ENCODE results near the gene PCNT.

DNA sequence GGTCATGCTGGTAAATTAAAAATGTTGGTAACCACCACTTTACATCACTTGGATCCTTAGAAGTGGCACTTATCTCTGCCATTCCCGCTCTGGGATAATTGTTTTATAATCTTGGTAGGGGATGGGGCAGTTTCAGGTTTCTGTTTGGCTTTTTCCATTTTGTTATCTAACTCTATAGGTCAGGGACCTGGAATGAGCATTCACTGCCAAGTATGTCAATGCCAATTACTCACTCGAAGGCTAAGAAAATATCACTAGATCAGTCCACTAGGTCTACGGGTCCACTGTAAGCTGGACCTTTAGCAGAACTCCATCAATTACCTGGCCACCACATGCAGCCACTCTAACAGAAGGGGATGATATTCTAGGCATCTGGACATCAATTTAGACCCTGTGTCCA lies 130.2 kb downstream of the PCNT start:
- TF ChIP-seq, protein P1, sequence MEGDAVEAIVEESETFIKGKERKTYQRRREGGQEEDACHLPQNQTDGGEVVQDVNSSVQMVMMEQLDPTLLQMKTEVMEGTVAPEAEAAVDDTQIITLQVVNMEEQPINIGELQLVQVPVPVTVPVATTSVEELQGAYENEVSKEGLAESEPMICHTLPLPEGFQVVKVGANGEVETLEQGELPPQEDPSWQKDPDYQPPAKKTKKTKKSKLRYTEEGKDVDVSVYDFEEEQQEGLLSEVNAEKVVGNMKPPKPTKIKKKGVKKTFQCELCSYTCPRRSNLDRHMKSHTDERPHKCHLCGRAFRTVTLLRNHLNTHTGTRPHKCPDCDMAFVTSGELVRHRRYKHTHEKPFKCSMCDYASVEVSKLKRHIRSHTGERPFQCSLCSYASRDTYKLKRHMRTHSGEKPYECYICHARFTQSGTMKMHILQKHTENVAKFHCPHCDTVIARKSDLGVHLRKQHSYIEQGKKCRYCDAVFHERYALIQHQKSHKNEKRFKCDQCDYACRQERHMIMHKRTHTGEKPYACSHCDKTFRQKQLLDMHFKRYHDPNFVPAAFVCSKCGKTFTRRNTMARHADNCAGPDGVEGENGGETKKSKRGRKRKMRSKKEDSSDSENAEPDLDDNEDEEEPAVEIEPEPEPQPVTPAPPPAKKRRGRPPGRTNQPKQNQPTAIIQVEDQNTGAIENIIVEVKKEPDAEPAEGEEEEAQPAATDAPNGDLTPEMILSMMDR (IDR thresholded peaks at IDR 0.05 in 2 of 3, conservative IDR thresholded peaks at IDR 0.05 in 1 of 3; ENCODE audit: insufficient read depth in 2 of 3, low read depth in 1 of 3, low read length in 3 of 3) = no peak
- no peak for TF ChIP-seq BCOR (IDR thresholded peaks at IDR 0.05)
- TF ChIP-seq NFIC (IDR thresholded peaks at IDR 0.05) = no peak
- no peak for TF ChIP-seq ZNF124 (CRISPR knock-in tag; IDR thresholded peaks at IDR 0.05)
- TF ChIP-seq SMAD4 (CRISPR knock-in tag; conservative IDR thresholded peaks at IDR 0.05) = no peak
- TF ChIP-seq SMAD3 (CRISPR knock-in tag; conservative IDR thresholded peaks at IDR 0.05) = no peak
